Measurements from ENCODE around the gene PMEPA1.

The PMEPA1 gene

GRCh38 chr20:57691699-57692098 lies 18.1 kb downstream of the PMEPA1 start:
- Histone ChIP-seq H3K4me2 (ENCODE audit: insufficient read depth, low read length, poor library complexity, severe bottlenecking) (no peak overlapping the region), H3K23ac (ENCODE audit: low read depth, low read length, poor library complexity) (no peak overlapping the region), H4K91ac (ENCODE audit: low read depth, low read length, poor library complexity) (no peak overlapping the region), H3K36me3 (replicated peaks in 1 of 2; ENCODE audit: control insufficient read depth in 2 of 2, insufficient read depth in 2 of 2, low read length in 2 of 2) (no peaks in the 10 kb centered on the region), H3K4ac (ENCODE audit: low read length) (no peak overlapping the region), H2BK5ac (ENCODE audit: low read length) (no peak overlapping the region), H3K18ac (ENCODE audit: low read length) (no peak overlapping the region), H2BK15ac (ENCODE audit: low read length) (no peak overlapping the region), H3K9me3 (replicated peaks in 1 of 2; ENCODE audit: control insufficient read depth in 2 of 2, insufficient read depth in 1 of 2, low read depth in 1 of 2, low read length in 2 of 2) (no peaks in the 10 kb centered on the region), H3K14ac (ENCODE audit: low read length) (no peak overlapping the region), H3K27me3 (ENCODE audit: control insufficient read depth in 3 of 3, insufficient read depth in 3 of 3, low read depth in 1 of 3, low read length in 3 of 3) (peaks cover 0 to 2% (median 0%) of the 10 kb centered on the region in 3 experiments), H3K79me1 (ENCODE audit: low read depth, low read length) (no peaks in the 10 kb centered on the region), H3K4me3 (ENCODE audit: low read length in 2 of 2) (no peak overlapping the region), H3K27ac (replicated peaks; ENCODE audit: low read length) (no peak overlapping the region), H2AFZ (ENCODE audit: low read length) (no peak overlapping the region), H4K8ac (ENCODE audit: low read depth, low read length) (no peak overlapping the region), H2BK120ac (ENCODE audit: low read depth, low read length) (no peak overlapping the region), H2BK12ac (ENCODE audit: low read length) (no peak overlapping the region), H3K4me1 (ENCODE audit: control insufficient read depth in 2 of 2, insufficient read depth in 1 of 2, low read depth in 1 of 2, low read length in 2 of 2) (peaks cover 0 to 4% of the 10 kb centered on the region in 2 donors), H3K9ac (ENCODE audit: low read depth, low read length, poor library complexity) (no peak overlapping the region), H2AK5ac (ENCODE audit: low read depth, low read length) (no peak overlapping the region)
- WGBS, 2 donors (ENCODE audit: extremely low coverage in 2 of 2, insufficient read length in 2 of 2, insufficient replicate concordance in 1 of 2), result no CpG with 5 or more reads among the region's 12 CpGs
- DNase-seq (ENCODE audit: low spot score), result no peak

GRCh38 chr20:57690525-57690924 lies 19.3 kb downstream of the PMEPA1 start:
- Histone ChIP-seq H2BK12ac (ENCODE audit: low read length) (no peak overlapping the region), H3K18ac (ENCODE audit: low read length) (no peak overlapping the region), H3K4me3 (ENCODE audit: low read length in 2 of 2) (no peak overlapping the region), H3K27ac (replicated peaks; ENCODE audit: low read length) (no peak overlapping the region), H3K4ac (ENCODE audit: low read length) (no peak overlapping the region), H2BK120ac (ENCODE audit: low read depth, low read length) (no peak overlapping the region), H4K8ac (ENCODE audit: low read depth, low read length) (no peak overlapping the region), H2AK5ac (ENCODE audit: low read depth, low read length) (no peak overlapping the region), H3K36me3 (replicated peaks in 1 of 2; ENCODE audit: control insufficient read depth in 2 of 2, insufficient read depth in 2 of 2, low read length in 2 of 2) (no peaks in the 10 kb centered on the region), H4K91ac (ENCODE audit: low read depth, low read length, poor library complexity) (no peak overlapping the region), H3K9ac (ENCODE audit: low read depth, low read length, poor library complexity) (no peak overlapping the region), H3K4me2 (ENCODE audit: insufficient read depth, low read length, poor library complexity, severe bottlenecking) (no peak overlapping the region), H2AFZ (ENCODE audit: low read length) (no peak overlapping the region), H3K79me1 (ENCODE audit: low read depth, low read length) (no peaks in the 10 kb centered on the region), H3K4me1 (ENCODE audit: control insufficient read depth in 2 of 2, insufficient read depth in 1 of 2, low read depth in 1 of 2, low read length in 2 of 2) (peaks cover 4 to 6% of the 10 kb centered on the region in 2 donors), H2BK15ac (ENCODE audit: low read length) (no peak overlapping the region), H3K23ac (ENCODE audit: low read depth, low read length, poor library complexity) (peak overlapping the region; percentile 32), H3K14ac (ENCODE audit: low read length) (no peak overlapping the region), H3K27me3 (ENCODE audit: control insufficient read depth in 3 of 3, insufficient read depth in 3 of 3, low read depth in 1 of 3, low read length in 3 of 3) (peaks cover 0 to 11% (median 0%) of the 10 kb centered on the region in 3 experiments), H2BK5ac (ENCODE audit: low read length) (no peak overlapping the region), H3K9me3 (replicated peaks in 1 of 2; ENCODE audit: control insufficient read depth in 2 of 2, insufficient read depth in 1 of 2, low read depth in 1 of 2, low read length in 2 of 2) (no peaks in the 10 kb centered on the region)
- no peak for DNase-seq (ENCODE audit: low spot score)
- WGBS, 2 donors (ENCODE audit: extremely low coverage in 2 of 2, insufficient read length in 2 of 2, insufficient replicate concordance in 1 of 2), result no CpG with 5 or more reads among the region's 15 CpGs

- no CpG with 5 or more reads among the region's 23 CpGs for WGBS, 2 donors (ENCODE audit: extremely low coverage in 2 of 2, insufficient read length in 2 of 2, insufficient replicate concordance in 1 of 2)
Measured at GRCh38 chr20:57689745-57690481, 19.9 kb downstream of the PMEPA1 start.

GRCh38 chr20:57688864-57689263 lies 21.0 kb downstream of the PMEPA1 start:
- Histone ChIP-seq H3K23ac (ENCODE audit: low read depth, low read length, poor library complexity) (no peak overlapping the region), H4K91ac (ENCODE audit: low read depth, low read length, poor library complexity) (no peak overlapping the region), H4K8ac (ENCODE audit: low read depth, low read length) (no peak overlapping the region), H3K79me1 (ENCODE audit: low read depth, low read length) (no peaks in the 10 kb centered on the region), H3K4me2 (ENCODE audit: insufficient read depth, low read length, poor library complexity, severe bottlenecking) (no peak overlapping the region), H3K9me3 (replicated peaks in 1 of 2; ENCODE audit: control insufficient read depth in 2 of 2, insufficient read depth in 1 of 2, low read depth in 1 of 2, low read length in 2 of 2) (no peaks in the 10 kb centered on the region), H3K18ac (ENCODE audit: low read length) (peak overlapping the region; percentile 52), H2BK15ac (ENCODE audit: low read length) (no peak overlapping the region), H3K4ac (ENCODE audit: low read length) (no peak overlapping the region), H3K14ac (ENCODE audit: low read length) (no peak overlapping the region), H3K9ac (ENCODE audit: low read depth, low read length, poor library complexity) (no peak overlapping the region), H3K4me3 (ENCODE audit: low read length in 2 of 2) (no peak overlapping the region), H3K27ac (replicated peaks; ENCODE audit: low read length) (no peak overlapping the region), H2BK5ac (ENCODE audit: low read length) (no peak overlapping the region), H2AK5ac (ENCODE audit: low read depth, low read length) (no peak overlapping the region), H2BK120ac (ENCODE audit: low read depth, low read length) (no peak overlapping the region), H2AFZ (ENCODE audit: low read length) (no peak overlapping the region), H3K36me3 (replicated peaks in 1 of 2; ENCODE audit: control insufficient read depth in 2 of 2, insufficient read depth in 2 of 2, low read length in 2 of 2) (no peaks in the 10 kb centered on the region), H2BK12ac (ENCODE audit: low read length) (no peak overlapping the region), H3K4me1 (ENCODE audit: control insufficient read depth in 2 of 2, insufficient read depth in 1 of 2, low read depth in 1 of 2, low read length in 2 of 2) (peaks cover 17 to 21% of the 10 kb centered on the region in 2 donors), H3K27me3 (ENCODE audit: control insufficient read depth in 3 of 3, insufficient read depth in 3 of 3, low read depth in 1 of 3, low read length in 3 of 3) (peaks cover 0 to 11% (median 0%) of the 10 kb centered on the region in 3 experiments)
- no CpG with 5 or more reads among the region's 16 CpGs for WGBS, 2 donors (ENCODE audit: extremely low coverage in 2 of 2, insufficient read length in 2 of 2, insufficient replicate concordance in 1 of 2)
- DNase-seq (ENCODE audit: low spot score), result no peak

More at GRCh38 chr20:57689745-57690481, 19.9 kb downstream of the PMEPA1 start:
- Histone ChIP-seq H4K8ac (ENCODE audit: low read depth, low read length) (no peak overlapping the region), H3K27ac (replicated peaks; ENCODE audit: low read length) (no peak overlapping the region), H2BK120ac (ENCODE audit: low read depth, low read length) (no peak overlapping the region), H3K36me3 (replicated peaks in 1 of 2; ENCODE audit: control insufficient read depth in 2 of 2, insufficient read depth in 2 of 2, low read length in 2 of 2) (no peaks in the 10 kb centered on the region), H3K23ac (ENCODE audit: low read depth, low read length, poor library complexity) (no peak overlapping the region), H3K14ac (ENCODE audit: low read length) (no peak overlapping the region), H3K27me3 (ENCODE audit: control insufficient read depth in 3 of 3, insufficient read depth in 3 of 3, low read depth in 1 of 3, low read length in 3 of 3) (peaks cover 0 to 11% (median 0%) of the 10 kb centered on the region in 3 experiments), H3K4me2 (ENCODE audit: insufficient read depth, low read length, poor library complexity, severe bottlenecking) (no peak overlapping the region), H3K4ac (ENCODE audit: low read length) (no peak overlapping the region), H3K9ac (ENCODE audit: low read depth, low read length, poor library complexity) (no peak overlapping the region), H2BK12ac (ENCODE audit: low read length) (no peak overlapping the region), H2AFZ (ENCODE audit: low read length) (no peak overlapping the region), H3K18ac (ENCODE audit: low read length) (peak overlapping the region; percentile 4), H3K79me1 (ENCODE audit: low read depth, low read length) (no peaks in the 10 kb centered on the region), H2BK15ac (ENCODE audit: low read length) (no peak overlapping the region), H3K4me1 (ENCODE audit: control insufficient read depth in 2 of 2, insufficient read depth in 1 of 2, low read depth in 1 of 2, low read length in 2 of 2) (peaks cover 8 to 11% of the 10 kb centered on the region in 2 donors), H2AK5ac (ENCODE audit: low read depth, low read length) (peak overlapping the region; percentile 4), H3K4me3 (ENCODE audit: low read length in 2 of 2) (no peak overlapping the region), H4K91ac (ENCODE audit: low read depth, low read length, poor library complexity) (no peak overlapping the region), H3K9me3 (replicated peaks in 1 of 2; ENCODE audit: control insufficient read depth in 2 of 2, insufficient read depth in 1 of 2, low read depth in 1 of 2, low read length in 2 of 2) (no peaks in the 10 kb centered on the region), H2BK5ac (ENCODE audit: low read length) (no peak overlapping the region)
- DNase-seq (ENCODE audit: low spot score), result no peak
